ENCODE measurements around the gene RFC4. TPM values are rescaled to one million over a fixed set of nuclear protein-coding genes. Genes with fewer than 3 reads are reported as not detected.

RFC4 gene
- total RNA-seq, 1 donor from 2014 or later: 18.7 TPM

- no peak for DNase-seq
These were observed 62.6 kb downstream of the RFC4 start for GRCh38 chr3:186743666-186744065.

DNA sequence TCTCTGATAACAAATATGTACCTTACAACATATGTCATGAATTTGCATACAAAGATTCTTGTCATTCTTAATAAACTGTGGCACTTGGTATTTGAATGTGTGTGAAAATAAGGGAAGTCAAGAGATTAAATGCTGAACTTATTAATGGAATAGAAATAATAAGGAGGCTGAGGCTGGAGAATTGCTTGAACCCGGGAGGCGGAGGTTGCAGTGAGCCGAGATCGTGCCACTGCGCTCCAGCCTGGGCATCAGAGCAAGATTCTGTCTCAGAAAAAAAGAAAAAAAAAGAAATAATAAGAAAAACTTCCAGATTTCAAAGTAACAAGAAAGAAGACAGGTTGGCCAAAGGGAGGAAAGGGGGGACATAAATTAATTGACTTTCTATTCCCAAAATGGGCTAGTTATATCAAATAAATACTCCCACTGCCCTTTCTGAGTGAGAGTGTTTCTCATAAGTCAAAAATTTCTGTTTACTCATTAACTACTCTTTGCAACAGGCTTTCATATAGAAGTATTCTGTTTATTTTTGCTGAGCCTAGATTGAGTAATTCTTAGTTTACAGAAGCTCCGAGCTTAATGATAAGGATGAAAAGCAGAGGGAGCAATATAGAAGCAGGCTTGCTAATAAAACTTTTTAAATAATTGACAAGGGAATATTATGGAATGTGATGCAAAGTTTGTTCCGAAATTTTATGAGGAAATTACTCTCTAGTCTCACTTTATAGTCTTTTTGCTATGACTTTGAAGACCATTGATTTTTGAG, 63.5 kb downstream of the RFC4 start:
- no peak for DNase-seq

Small RNA genes within 50 kb of the gene (small RNA-seq; reads per million reads assigned to genes)
- gene RF00092 (ENCODE audit: low replicate concordance) (not detected), gene RNU6-1105P (ENCODE audit: low replicate concordance) (not detected), gene SNORA4 (ENCODE audit: low replicate concordance) (not detected), gene SNORA63 (ENCODE audit: low replicate concordance) (not detected), gene SNORA81 (ENCODE audit: low replicate concordance) (not detected), gene SNORD2 (ENCODE audit: low replicate concordance) (not detected)

Other genes starting within 250 kb of the RFC4 start
- gene TBCCD1, start 239.1 kb downstream of the RFC4 start, total RNA-seq: 13.9 TPM
- 39.3 TPM for gene DNAJB11, start 235.8 kb downstream of the RFC4 start, total RNA-seq
- not detected for gene AHSG, start 193.4 kb downstream of the RFC4 start, total RNA-seq
- gene FETUB, start 166.1 kb downstream of the RFC4 start, total RNA-seq: 0.49 TPM
- not detected for gene HRG, start 140.5 kb downstream of the RFC4 start, total RNA-seq
- not detected for gene KNG1, start 89.1 kb downstream of the RFC4 start, total RNA-seq
- gene EIF4A2, start 22.9 kb downstream of the RFC4 start, total RNA-seq: 496 TPM
- gene ADIPOQ, start 36.2 kb upstream of the RFC4 start, total RNA-seq: 86.7 TPM
- gene ST6GAL1, start 124.0 kb upstream of the RFC4 start, total RNA-seq: 16.7 TPM

Data from skin of body (tissue), 3 donors.